DOHH2 (cell line): ENCODE measurements around the gene DOCK1.

Experiments used
- H3F3A ChIP-seq: fragments of 200-600 bp; sonication (generic), shearing (Covaris generic); 2 replicates; pipeline ENCODE4 v1.6.0; 2016; ENCODE audit warnings: antibody characterized with exemption, mild to moderate bottlenecking; ENCODE audit not compliant: control insufficient read depth, insufficient read depth
- H3K27ac ChIP-seq: fragments of 200-600 bp; sonication (generic); 2 replicates; pipeline ENCODE4 v1.5.1; 2014; ENCODE audit warnings: low read depth, mild to moderate bottlenecking, low read length, moderate library complexity
- H3K27me3 ChIP-seq: fragments of 200-600 bp; sonication (generic); 2 replicates; pipeline ENCODE4 v1.6.1; 2014; ENCODE audit warnings: mild to moderate bottlenecking, low read length, mixed read lengths; ENCODE audit not compliant: control insufficient read depth
- H3K36me3 ChIP-seq: fragments of 200-600 bp; sonication (generic); 2 replicates; pipeline ENCODE4 v1.6.1; 2014; ENCODE audit warnings: mild to moderate bottlenecking, low read length, moderate library complexity, mixed read lengths; ENCODE audit not compliant: control insufficient read depth
- H3K4me1 ChIP-seq: fragments of 200-600 bp; sonication (generic); 2 replicates; pipeline ENCODE4 v1.6.1; 2014; ENCODE audit warnings: mild to moderate bottlenecking, low read length, mixed read lengths; ENCODE audit not compliant: control insufficient read depth
- H3K4me2 ChIP-seq: fragments of 200-600 bp; sonication (generic); 2 replicates; pipeline ENCODE4 v1.6.0; 2014; ENCODE audit warnings: mild to moderate bottlenecking, low read length, moderate library complexity
- H3K4me3 ChIP-seq: fragments of 200-600 bp; sonication (generic); 2 replicates; pipeline ENCODE4 v1.5.1; 2014; ENCODE audit warnings: mild to moderate bottlenecking, low read length, mixed read lengths
- H3K79me2 ChIP-seq: fragments of 200-600 bp; sonication (generic); 2 replicates; pipeline ENCODE4 v1.6.1; 2014; ENCODE audit warnings: mild to moderate bottlenecking, low read length, mixed read lengths; ENCODE audit not compliant: control insufficient read depth
- H3K9me2 ChIP-seq: fragments of 200-600 bp; sonication (generic); replicated peaks from 2 replicates; pipeline ENCODE4 v1.6.1; 2014; ENCODE audit warnings: mild to moderate bottlenecking, low read length, mixed read lengths; ENCODE audit not compliant: control insufficient read depth
- H3K9me3 ChIP-seq: fragments of 200-600 bp; sonication (generic); 2 replicates; pipeline ENCODE4 v1.6.1; 2014; ENCODE audit warnings: antibody characterized with exemption, low read length, mixed read lengths; ENCODE audit not compliant: control insufficient read depth, insufficient read depth
- H4K20me1 ChIP-seq: fragments of 200-600 bp; sonication (generic); 2 replicates; pipeline ENCODE4 v1.6.0; 2014; ENCODE audit warnings: low read depth, mild to moderate bottlenecking, antibody characterized with exemption, low read length, moderate library complexity; ENCODE audit not compliant: control insufficient read depth, insufficient read depth
- CTCF ChIP-seq: fragments of 200-600 bp; sonication (generic); IDR thresholded peaks from one replicate; pipeline ENCODE4 v1.5.1; 2014; ENCODE audit warnings: antibody characterized with exemption, mild to moderate bottlenecking, low read depth, low read length; ENCODE audit not compliant: poor library complexity, severe bottlenecking
- EZH2phosphoT487 ChIP-seq: fragments of 200-600 bp; sonication (generic); IDR thresholded peaks from 2 replicates; pipeline ENCODE4 v1.6.1; 2017; ENCODE audit warnings: borderline replicate concordance, mild to moderate bottlenecking, antibody characterized with exemption, low read length, moderate library complexity, mixed read lengths

DOCK1 gene

DNA sequence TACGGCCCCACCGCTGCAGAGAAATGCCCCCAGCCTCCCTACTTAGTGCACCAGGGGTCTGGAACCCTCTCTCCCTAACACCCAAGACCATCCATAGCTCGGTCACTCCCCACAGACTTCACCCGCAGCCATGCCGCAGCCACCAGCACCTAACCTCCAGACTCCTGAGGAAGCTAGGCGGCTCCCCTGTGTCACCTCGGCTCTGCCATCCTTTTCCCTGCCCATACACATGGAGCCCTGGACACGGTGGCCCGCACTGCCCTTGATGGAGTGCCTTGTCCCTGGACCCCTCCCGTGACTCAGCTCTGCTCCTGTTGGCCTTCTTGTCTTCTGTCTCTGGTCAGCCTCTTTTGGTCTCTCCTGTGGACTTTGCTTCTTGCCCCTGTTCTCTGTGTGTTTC is 183.7 kb downstream of the DOCK1 start:
- Histone ChIP-seq H3K27me3 (no peaks in the 10 kb centered on the region), H3K79me2 (no peaks in the 10 kb centered on the region), H3K9me2 (no peaks in the 10 kb centered on the region), H3K9me3 (peaks cover 3% of the 10 kb centered on the region; the same call in 1 of the 2 replicates), H3K4me2 (no peak overlapping the region), H3K36me3 (no peaks in the 10 kb centered on the region), H4K20me1 (no peaks in the 10 kb centered on the region), H3K4me3 (no peak overlapping the region), H3F3A (no peaks in the 10 kb centered on the region), H3K4me1 (no peaks in the 10 kb centered on the region), H3K27ac (no peak overlapping the region)
- TF ChIP-seq EZH2phosphoT487: no peak

DNA sequence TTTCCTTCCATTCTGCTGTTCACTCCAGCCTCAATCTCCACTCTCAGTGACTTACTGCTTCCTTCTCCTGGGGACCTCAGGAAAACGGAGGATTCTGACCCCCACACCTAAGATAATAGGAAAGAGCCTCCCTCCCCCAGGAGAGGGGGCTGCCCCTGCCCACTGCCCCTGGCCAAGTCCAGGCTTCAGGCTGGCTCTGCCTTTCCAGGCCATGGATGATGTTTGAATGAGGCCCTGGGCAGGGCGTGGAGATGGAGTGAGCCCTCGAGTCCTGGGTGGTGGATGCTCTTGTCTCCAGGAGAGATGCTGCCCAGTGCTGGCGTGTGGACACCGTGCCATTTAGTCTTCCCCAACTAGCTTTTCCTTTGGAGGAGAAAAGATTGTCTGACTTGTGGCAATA is 184.2 kb downstream of the DOCK1 start:
- H3K4me3 ChIP-seq: no peak overlapping the region
- TF ChIP-seq CTCF (no peak), EZH2phosphoT487 (no peak)
- H3K27ac ChIP-seq: no peak overlapping the region
- H4K20me1 ChIP-seq: no peaks in the 10 kb centered on the region
- no peaks in the 10 kb centered on the region for H3K4me1 ChIP-seq
- no peaks in the 10 kb centered on the region for H3K27me3 ChIP-seq
- H3K9me3 ChIP-seq: peaks cover 3% of the 10 kb centered on the region; the same call in 1 of the 2 replicates
- H3F3A ChIP-seq: no peaks in the 10 kb centered on the region
- H3K4me2 ChIP-seq: no peak overlapping the region
- H3K36me3 ChIP-seq: no peaks in the 10 kb centered on the region
- H3K79me2 ChIP-seq: no peaks in the 10 kb centered on the region
- no peaks in the 10 kb centered on the region for H3K9me2 ChIP-seq

DNA sequence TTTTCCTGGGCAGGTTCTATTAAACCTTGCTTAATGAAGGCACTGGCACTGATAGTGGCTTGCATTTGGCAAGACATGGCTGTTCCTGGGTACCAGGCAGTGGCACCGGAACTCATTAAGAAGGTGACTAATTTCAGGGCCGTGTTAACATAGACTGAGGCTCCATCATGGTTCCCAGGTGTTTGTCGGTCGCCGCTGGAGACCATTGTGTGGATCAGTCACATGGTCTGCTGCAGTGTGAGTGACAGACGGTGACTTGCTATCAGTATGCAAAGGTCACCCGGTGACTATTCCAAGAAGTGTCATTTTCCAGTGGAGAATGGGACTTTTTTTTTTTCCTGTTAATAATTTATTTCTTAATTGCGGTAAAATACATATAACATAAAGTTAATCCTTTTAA is 184.9 kb downstream of the DOCK1 start:
- Histone ChIP-seq H4K20me1 (no peaks in the 10 kb centered on the region), H3K4me2 (no peak overlapping the region), H3K27me3 (no peaks in the 10 kb centered on the region), H3F3A (no peaks in the 10 kb centered on the region), H3K4me1 (no peaks in the 10 kb centered on the region), H3K79me2 (no peaks in the 10 kb centered on the region), H3K4me3 (no peak overlapping the region), H3K27ac (no peak overlapping the region), H3K36me3 (no peaks in the 10 kb centered on the region), H3K9me2 (no peaks in the 10 kb centered on the region), H3K9me3 (peaks cover 3% of the 10 kb centered on the region; the same call in 1 of the 2 replicates)
- no peak for TF ChIP-seq EZH2phosphoT487
- no peak for TF ChIP-seq CTCF

DNA sequence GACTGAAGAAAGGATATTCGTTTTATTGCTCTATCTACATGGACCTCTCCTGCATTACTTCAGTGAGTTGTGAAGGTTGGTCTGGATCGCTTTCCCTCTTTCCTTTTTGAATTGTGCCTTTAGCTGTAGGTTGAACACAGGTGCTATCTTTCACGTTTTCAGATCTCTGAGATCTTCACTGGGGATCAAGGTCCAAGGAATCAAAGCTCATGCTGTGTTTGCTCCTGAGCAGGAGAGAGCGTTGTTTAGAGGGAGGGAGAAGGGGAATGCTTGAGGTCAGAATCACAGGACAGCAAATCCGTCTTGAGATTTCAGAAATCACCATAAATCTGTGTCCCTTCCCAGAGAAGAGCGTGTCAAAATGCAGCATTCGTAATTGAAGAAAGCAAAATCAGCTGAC is 186.1 kb downstream of the DOCK1 start:
- no peaks in the 10 kb centered on the region for H3K4me1 ChIP-seq
- TF ChIP-seq CTCF: no peak
- no peak for TF ChIP-seq EZH2phosphoT487

More for the DNA sequence above, 186.1 kb downstream of the DOCK1 start:
- Histone ChIP-seq H3K79me2 (no peaks in the 10 kb centered on the region), H4K20me1 (no peaks in the 10 kb centered on the region), H3K9me2 (no peaks in the 10 kb centered on the region), H3K36me3 (no peaks in the 10 kb centered on the region), H3K4me3 (no peak overlapping the region), H3F3A (no peaks in the 10 kb centered on the region), H3K9me3 (peaks cover 3% of the 10 kb centered on the region; the same call in 1 of the 2 replicates), H3K27ac (no peak overlapping the region), H3K4me2 (no peak overlapping the region), H3K27me3 (no peaks in the 10 kb centered on the region)
